Measurements from ENCODE around the gene PRR5. TPM values are rescaled to one million over a fixed set of nuclear protein-coding genes. Genes with fewer than 3 reads are reported as not detected.

PRR5 gene
- total RNA-seq, 1 experiment from 2014 or later = 26.9 TPM

- POLR2A ChIA-PET = interaction anchor here (0.7 kb wide), 1 partner anchor 8 kb away, joined by 3 read pairs; no protein-coding TSS in a partner anchor
- H3K27me3 ChIP-seq (ENCODE audit: insufficient read depth, low read length) = no peaks in the 10 kb centered on the region
- H3K4me3 ChIP-seq (replicated peaks in 1 of 2; ENCODE audit: low read depth in 1 of 2, low read length in 2 of 2) = no peak overlapping the region
- no peak overlapping the region for H3K4me2 ChIP-seq (ENCODE audit: low read length)
- intact Hi-C loops (cut with micrococcal nuclease) = no loop called here
- no peak for TF ChIP-seq SP1 (IDR thresholded peaks at IDR 0.05; ENCODE audit: low read depth)
- no peak for TF ChIP-seq ATF3 (IDR thresholded peaks at IDR 0.05)
- no peak for TF ChIP-seq CBX3 (IDR thresholded peaks at IDR 0.05; ENCODE audit: low read depth)
- no peak for TF ChIP-seq SIN3A (IDR thresholded peaks at IDR 0.05; ENCODE audit: low read depth)
- no peak for TF ChIP-seq FOSL1 (IDR thresholded peaks at IDR 0.05; ENCODE audit: low read depth)
- no peak for TF ChIP-seq SRF (IDR thresholded peaks at IDR 0.05; ENCODE audit: low read depth)
- TF ChIP-seq ZNF274 (IDR thresholded peaks at IDR 0.05; ENCODE audit: low read depth, low read length) = no peak
- H3K9me3 ChIP-seq (ENCODE audit: control insufficient read depth in 1 of 2, insufficient read depth in 1 of 2, low read depth in 1 of 2, low read length in 2 of 2) = no peaks in the 10 kb centered on the region
- H4K20me1 ChIP-seq (ENCODE audit: insufficient read depth) = no peaks in the 10 kb centered on the region
- CTCF ChIA-PET = interaction anchor here (1.2 kb wide), 1 partner anchor 15 kb away, joined by 3 read pairs; no protein-coding TSS in a partner anchor
- H3K79me2 ChIP-seq (ENCODE audit: insufficient read depth, low read length) = peaks cover 19% of the 10 kb centered on the region
- no peak overlapping the region for H3K9ac ChIP-seq (ENCODE audit: low read length)
- ATAC-seq (no peak), DNase-seq (ENCODE audit: low read depth, low spot score) (no peak)
- BruUV-seq (replicated peaks) = no TSS peak
- peaks cover 13 to 34% of the 10 kb centered on the region in 2 experiments for H3K4me1 ChIP-seq (ENCODE audit: control insufficient read depth in 1 of 2, insufficient read depth in 2 of 2, low read length in 2 of 2)
- H3K27ac ChIP-seq (ENCODE audit: low read depth, low read length) = no peak overlapping the region
- no peaks in the 10 kb centered on the region for H3K36me3 ChIP-seq (ENCODE audit: control insufficient read depth in 1 of 2, insufficient read depth in 2 of 2, low read length in 2 of 2)
- RAD21 ChIA-PET (ENCODE audit: low non-redundant PET in 1 of 2, low total read pairs in 2 of 2, uncharacterized antibody in 2 of 2, unreplicated experiment in 2 of 2) = no interaction called here
- no peak overlapping the region for H2AFZ ChIP-seq (ENCODE audit: low read depth, low read length, poor library complexity, severe bottlenecking)
- no peaks in the 10 kb centered on the region for H3K9me2 ChIP-seq (ENCODE audit: insufficient read depth)
These were observed 1.5 kb upstream of the PRR5 start for GRCh38 chr22:44700456-44700855.

- ATAC-seq (no peak), DNase-seq (ENCODE audit: low read depth, low spot score) (no peak)
- peak overlapping the region; percentile 36 for H3K9ac ChIP-seq (ENCODE audit: low read length)
- intact Hi-C loops (cut with micrococcal nuclease) = no loop called here
- H3K36me3 ChIP-seq (ENCODE audit: control insufficient read depth in 1 of 2, insufficient read depth in 2 of 2, low read length in 2 of 2) = no peaks in the 10 kb centered on the region
- no peaks in the 10 kb centered on the region for H3K27me3 ChIP-seq (ENCODE audit: insufficient read depth, low read length)
- BruUV-seq (replicated peaks) = no TSS peak
- H3K4me3 ChIP-seq (replicated peaks in 1 of 2; ENCODE audit: low read depth in 1 of 2, low read length in 2 of 2) = peak overlapping the region in 1 of 2 experiments; percentile 3; a peak in 1 of 4 replicates
- POLR2A ChIA-PET = interaction anchor here (0.7 kb wide), 1 partner anchor 9 kb away, joined by 3 read pairs; no protein-coding TSS in a partner anchor
- RAD21 ChIA-PET (ENCODE audit: low non-redundant PET in 1 of 2, low total read pairs in 2 of 2, uncharacterized antibody in 2 of 2, unreplicated experiment in 2 of 2) = no interaction called here
- peak overlapping the region; percentile 58 for H3K4me2 ChIP-seq (ENCODE audit: low read length)
- CTCF ChIA-PET = interaction anchor here (1.4 kb wide), 1 partner anchor 16 kb away, joined by 3 read pairs; no protein-coding TSS in a partner anchor
- H3K79me2 ChIP-seq (ENCODE audit: insufficient read depth, low read length) = peaks cover 21% of the 10 kb centered on the region
- H2AFZ ChIP-seq (ENCODE audit: low read depth, low read length, poor library complexity, severe bottlenecking) = no peak overlapping the region
- H3K4me1 ChIP-seq (ENCODE audit: control insufficient read depth in 1 of 2, insufficient read depth in 2 of 2, low read length in 2 of 2) = peaks cover 13 to 34% of the 10 kb centered on the region in 2 experiments
- H4K20me1 ChIP-seq (ENCODE audit: insufficient read depth) = no peaks in the 10 kb centered on the region
- H3K27ac ChIP-seq (ENCODE audit: low read depth, low read length) = peak overlapping the region; percentile 12; the same call in 1 of the 2 replicates
- H3K9me2 ChIP-seq (ENCODE audit: insufficient read depth) = no peaks in the 10 kb centered on the region
- no peaks in the 10 kb centered on the region for H3K9me3 ChIP-seq (ENCODE audit: control insufficient read depth in 1 of 2, insufficient read depth in 1 of 2, low read depth in 1 of 2, low read length in 2 of 2)
- no peak for TF ChIP-seq POLR2AphosphoS5 (IDR thresholded peaks at IDR 0.05; ENCODE audit: low read depth, low read length)
- TF ChIP-seq REST (IDR thresholded peaks at IDR 0.05; ENCODE audit: low read depth) = no peak
- TF ChIP-seq SIN3A (IDR thresholded peaks at IDR 0.05; ENCODE audit: low read depth) = no peak
- no peak for TF ChIP-seq RAD21 (IDR thresholded peaks at IDR 0.05; ENCODE audit: low read depth)
- TF ChIP-seq CEBPB (IDR thresholded peaks at IDR 0.05; ENCODE audit: low read depth) = no peak
- no peak for TF ChIP-seq EZH2 (IDR thresholded peaks at IDR 0.05)
- no peak for TF ChIP-seq CTCF (IDR thresholded peaks at IDR 0.05 in 2 of 3, conservative IDR thresholded peaks at IDR 0.05 in 1 of 3; ENCODE audit: borderline replicate concordance in 1 of 3, insufficient read depth in 1 of 3, low read depth in 2 of 3, low read length in 2 of 3)
- no peak for TF ChIP-seq EZH2phosphoT487 (IDR thresholded peaks at IDR 0.05; ENCODE audit: borderline replicate concordance)
- TF ChIP-seq YY1 (IDR thresholded peaks at IDR 0.05; ENCODE audit: extremely low read depth, insufficient replicate concordance, low read depth, low read length) = no peak
- no peak for TF ChIP-seq FOSL1 (IDR thresholded peaks at IDR 0.05; ENCODE audit: low read depth)
These were observed 715 bp upstream of the PRR5 start for GRCh38 chr22:44701187-44701790.
